Measurements from ENCODE around the gene BST2. TPM values are rescaled to one million over a fixed set of nuclear protein-coding genes. Genes with fewer than 3 reads are reported as not detected.

The BST2 gene
- total RNA-seq, 1 donor from 2014 or later = 44.8 TPM

DNA sequence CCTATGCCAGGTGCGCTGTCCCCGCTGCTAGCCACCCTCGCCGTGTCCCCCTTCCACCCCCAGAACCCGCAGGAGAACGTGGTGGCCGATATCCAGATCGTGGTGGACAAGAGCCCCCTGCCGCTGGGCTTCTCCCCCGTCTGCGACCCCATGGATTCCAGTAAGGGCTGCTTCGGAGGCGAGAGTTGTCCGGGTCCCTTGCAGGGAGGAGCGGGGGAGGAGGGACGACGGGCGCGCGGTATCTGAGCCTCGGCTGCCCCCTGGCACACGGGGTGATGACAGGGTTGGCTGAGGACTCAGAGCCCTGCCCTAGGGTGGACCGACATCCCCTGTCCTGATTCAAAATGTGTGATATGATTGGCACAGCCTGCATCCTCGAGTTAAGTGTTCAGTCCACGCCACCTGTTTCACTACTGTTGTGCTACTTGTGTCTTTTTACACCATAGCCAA is 15.1 kb upstream of the BST2 start:
- no peaks in the 10 kb centered on the region for H4K20me1 ChIP-seq (ENCODE audit: low read depth)
- Mint-ChIP-seq H3K4me3 (peak overlapping the region; percentile 93), H3K27me3 (ENCODE audit: insufficient read depth, low read depth) (peaks cover 6% of the 10 kb centered on the region), H3K27ac (no peak overlapping the region), H3K9me3 (no peaks in the 10 kb centered on the region), H3K4me1 (peaks cover 28% of the 10 kb centered on the region), H3K36me3 (peaks cover 2% of the 10 kb centered on the region)
- peak; percentile 77 for DNase-seq (ENCODE audit: low spot score)
- peak overlapping the region; percentile 84 for H3K4me2 ChIP-seq
- H3K79me2 ChIP-seq (ENCODE audit: low read depth) = no peaks in the 10 kb centered on the region
- no peak for TF ChIP-seq EZH2 (IDR thresholded peaks at IDR 0.05)
- TF ChIP-seq, protein P1, sequence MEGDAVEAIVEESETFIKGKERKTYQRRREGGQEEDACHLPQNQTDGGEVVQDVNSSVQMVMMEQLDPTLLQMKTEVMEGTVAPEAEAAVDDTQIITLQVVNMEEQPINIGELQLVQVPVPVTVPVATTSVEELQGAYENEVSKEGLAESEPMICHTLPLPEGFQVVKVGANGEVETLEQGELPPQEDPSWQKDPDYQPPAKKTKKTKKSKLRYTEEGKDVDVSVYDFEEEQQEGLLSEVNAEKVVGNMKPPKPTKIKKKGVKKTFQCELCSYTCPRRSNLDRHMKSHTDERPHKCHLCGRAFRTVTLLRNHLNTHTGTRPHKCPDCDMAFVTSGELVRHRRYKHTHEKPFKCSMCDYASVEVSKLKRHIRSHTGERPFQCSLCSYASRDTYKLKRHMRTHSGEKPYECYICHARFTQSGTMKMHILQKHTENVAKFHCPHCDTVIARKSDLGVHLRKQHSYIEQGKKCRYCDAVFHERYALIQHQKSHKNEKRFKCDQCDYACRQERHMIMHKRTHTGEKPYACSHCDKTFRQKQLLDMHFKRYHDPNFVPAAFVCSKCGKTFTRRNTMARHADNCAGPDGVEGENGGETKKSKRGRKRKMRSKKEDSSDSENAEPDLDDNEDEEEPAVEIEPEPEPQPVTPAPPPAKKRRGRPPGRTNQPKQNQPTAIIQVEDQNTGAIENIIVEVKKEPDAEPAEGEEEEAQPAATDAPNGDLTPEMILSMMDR (IDR thresholded peaks at IDR 0.05) = peak; percentile 32
- no peak for TF ChIP-seq EZH2phosphoT487 (IDR thresholded peaks at IDR 0.05)
- H3K9me3 ChIP-seq (ENCODE audit: low read depth) = no peaks in the 10 kb centered on the region
- H3K36me3 ChIP-seq = no peaks in the 10 kb centered on the region
- peak overlapping the region; percentile 85 for H2AFZ ChIP-seq (replicated peaks)
- no peak overlapping the region for H3K9ac ChIP-seq
- no peaks in the 10 kb centered on the region for H3K27me3 ChIP-seq
- H3K4me1 ChIP-seq = peaks cover 11% of the 10 kb centered on the region
- peaks cover 51% of the 10 kb centered on the region for H3F3A ChIP-seq (ENCODE audit: low read depth)
- H3K27ac ChIP-seq = no peak overlapping the region
- peak overlapping the region; percentile 87 for H3K4me3 ChIP-seq

DNA sequence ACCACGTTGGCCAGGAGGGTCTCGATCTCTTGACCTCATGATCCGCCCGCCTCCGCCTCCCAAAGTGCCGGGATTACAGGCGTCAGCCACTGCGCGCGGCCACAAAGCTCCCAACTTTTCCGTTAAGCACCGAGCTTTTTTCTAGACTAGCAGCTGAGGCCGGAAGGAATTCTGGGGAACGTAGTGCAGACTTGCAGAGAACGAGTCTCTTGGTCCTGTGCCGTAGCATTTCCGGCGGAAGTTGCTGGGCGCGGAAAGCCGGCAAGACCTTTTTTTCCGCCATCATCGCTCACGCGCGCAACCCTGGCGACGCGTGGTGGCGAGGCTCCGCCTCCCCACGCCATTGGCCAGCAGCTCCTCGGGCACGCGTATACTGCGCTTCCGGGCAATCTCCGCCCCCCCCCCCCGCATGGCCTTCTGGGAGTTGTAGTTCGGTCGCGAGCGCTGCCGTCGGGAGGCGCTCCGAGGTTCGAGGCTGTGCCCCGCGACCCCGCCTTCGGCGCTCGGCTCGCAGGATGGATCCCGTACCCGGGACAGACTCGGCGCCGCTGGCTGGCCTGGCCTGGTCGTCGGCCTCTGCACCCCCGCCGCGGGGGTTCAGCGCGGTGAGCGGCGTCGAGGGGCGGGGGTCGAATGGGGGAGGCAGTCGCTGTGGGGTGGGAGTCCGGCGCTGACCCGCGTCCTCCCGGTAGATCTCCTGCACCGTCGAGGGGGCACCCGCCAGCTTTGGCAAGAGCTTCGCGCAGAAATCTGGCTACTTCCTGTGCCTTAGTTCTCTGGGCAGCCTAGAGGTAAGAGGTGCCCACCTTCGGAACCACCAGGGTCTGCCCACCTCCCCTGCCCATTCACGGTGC is 14.4 kb upstream of the BST2 start, which contains the start of gene MVB12A:
Gene MVB12A (plus strand): TSS at position 427 of the 854 bp plus-strand sequence. CDS start 89 bp downstream, at position 516.
- TF ChIP-seq EZH2 (IDR thresholded peaks at IDR 0.05) (peak; percentile 32), EZH2phosphoT487 (IDR thresholded peaks at IDR 0.05) (no peak)
- TF ChIP-seq, protein P1 (IDR thresholded peaks at IDR 0.05) = no peak
- H3K27ac Mint-ChIP-seq = peak within 1 kb of the TSS; percentile 84
- no peaks in the 10 kb centered on the region for H3K9me3 ChIP-seq (ENCODE audit: low read depth)
- DNase-seq (ENCODE audit: low spot score) = peak; percentile 99
- no peaks in the 10 kb centered on the region for H3K9me3 Mint-ChIP-seq
- H3K36me3 Mint-ChIP-seq = peaks cover 2% of the 10 kb centered on the region
- peaks cover 56% of the 10 kb centered on the region for H3F3A ChIP-seq (ENCODE audit: low read depth)
- H4K20me1 ChIP-seq (ENCODE audit: low read depth) = no peaks in the 10 kb centered on the region
- H3K27me3 ChIP-seq = no peaks in the 10 kb centered on the region
- peaks cover 9% of the 10 kb centered on the region for H3K27me3 Mint-ChIP-seq (ENCODE audit: insufficient read depth, low read depth)
- peak within 1 kb of the TSS; percentile 5 for H3K27ac ChIP-seq
- H3K4me1 ChIP-seq = peaks cover 18% of the 10 kb centered on the region
- peak within 1 kb of the TSS; percentile 85 for H2AFZ ChIP-seq (replicated peaks)
- H3K36me3 ChIP-seq = no peaks in the 10 kb centered on the region
- peak within 1 kb of the TSS; percentile 87 for H3K4me3 ChIP-seq
- peak within 1 kb of the TSS; percentile 93 for H3K4me3 Mint-ChIP-seq
- peak within 1 kb of the TSS; percentile 84 for H3K4me2 ChIP-seq
- H3K4me1 Mint-ChIP-seq = peaks cover 30% of the 10 kb centered on the region
- H3K79me2 ChIP-seq (ENCODE audit: low read depth) = no peaks in the 10 kb centered on the region
- no peak within 1 kb of the TSS for H3K9ac ChIP-seq

DNA sequence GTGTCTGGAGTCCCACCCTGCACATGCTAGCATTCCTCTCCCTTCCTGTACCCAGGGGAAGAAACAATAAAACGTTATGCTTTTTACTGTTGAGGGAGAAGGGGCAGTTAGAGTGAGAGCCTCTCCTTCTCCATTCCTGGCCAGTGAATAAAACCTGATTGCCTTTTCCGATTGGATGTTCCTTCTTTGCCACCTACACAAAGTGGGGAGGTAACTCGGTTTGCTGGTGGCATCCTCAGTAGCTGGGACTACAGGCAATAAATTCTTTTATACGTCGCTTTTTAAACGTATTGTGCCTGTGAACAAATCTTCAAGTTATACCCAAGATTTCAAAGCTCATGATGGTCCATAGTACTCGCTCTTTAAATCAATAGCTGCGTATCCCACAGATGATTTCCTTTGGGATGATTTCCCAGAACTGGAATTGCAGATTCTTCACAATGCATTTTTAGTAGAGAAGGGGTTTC is 13.8 kb upstream of the BST2 start:
- H3K4me3 ChIP-seq = peak overlapping the region; percentile 33
- no peaks in the 10 kb centered on the region for H3K9me3 Mint-ChIP-seq
- peaks cover 2% of the 10 kb centered on the region for H3K36me3 Mint-ChIP-seq
- no peaks in the 10 kb centered on the region for H3K79me2 ChIP-seq (ENCODE audit: low read depth)
- peaks cover 14% of the 10 kb centered on the region for H3K27me3 Mint-ChIP-seq (ENCODE audit: insufficient read depth, low read depth)
- H3K27me3 ChIP-seq = no peaks in the 10 kb centered on the region
- no peak overlapping the region for H3K9ac ChIP-seq
- H3K4me1 ChIP-seq = peaks cover 15% of the 10 kb centered on the region
- H3K27ac Mint-ChIP-seq = peak overlapping the region; percentile 84
- H2AFZ ChIP-seq (replicated peaks) = no peak overlapping the region
- no peak for DNase-seq (ENCODE audit: low spot score)
- H3K36me3 ChIP-seq = no peaks in the 10 kb centered on the region
- no peaks in the 10 kb centered on the region for H4K20me1 ChIP-seq (ENCODE audit: low read depth)
- peak overlapping the region; percentile 5 for H3K27ac ChIP-seq
- peak overlapping the region; percentile 67 for H3K4me2 ChIP-seq
- peaks cover 26% of the 10 kb centered on the region for H3K4me1 Mint-ChIP-seq
- H3F3A ChIP-seq (ENCODE audit: low read depth) = peaks cover 53% of the 10 kb centered on the region
- no peak for TF ChIP-seq EZH2phosphoT487 (IDR thresholded peaks at IDR 0.05)
- TF ChIP-seq EZH2 (IDR thresholded peaks at IDR 0.05) = no peak
- TF ChIP-seq, protein P1 (IDR thresholded peaks at IDR 0.05) = no peak
- H3K4me3 Mint-ChIP-seq = peak overlapping the region; percentile 93
- no peaks in the 10 kb centered on the region for H3K9me3 ChIP-seq (ENCODE audit: low read depth)

Data from neural progenitor cell (in vitro differentiated cells).